Measurements from ENCODE around the gene SLC11A2.
A peak's percentile ranks its signal among the peaks of the same experiment; 100 is the strongest.
"Not testable (repeated sequence)": the region's sequence is repeated elsewhere in the genome, so short reads cannot be mapped to it uniquely, and the experiment has no call there.

SLC11A2 gene

GRCh38 chr12:51027342-51027835 lies 1.2 kb upstream of the SLC11A2 start:
- DNase-seq (ENCODE audit: low read depth in 1 of 2, low spot score in 1 of 2) = no peak

- no peak for DNase-seq (ENCODE audit: low read depth in 1 of 2, low spot score in 1 of 2)
These were observed 797 bp downstream of the SLC11A2 start for GRCh38 chr12:51025338-51025835.

- no peak for DNase-seq (ENCODE audit: low read depth in 1 of 2, low spot score in 1 of 2)
These were observed 2.4 kb downstream of the SLC11A2 start for GRCh38 chr12:51023625-51024382.

DNA sequence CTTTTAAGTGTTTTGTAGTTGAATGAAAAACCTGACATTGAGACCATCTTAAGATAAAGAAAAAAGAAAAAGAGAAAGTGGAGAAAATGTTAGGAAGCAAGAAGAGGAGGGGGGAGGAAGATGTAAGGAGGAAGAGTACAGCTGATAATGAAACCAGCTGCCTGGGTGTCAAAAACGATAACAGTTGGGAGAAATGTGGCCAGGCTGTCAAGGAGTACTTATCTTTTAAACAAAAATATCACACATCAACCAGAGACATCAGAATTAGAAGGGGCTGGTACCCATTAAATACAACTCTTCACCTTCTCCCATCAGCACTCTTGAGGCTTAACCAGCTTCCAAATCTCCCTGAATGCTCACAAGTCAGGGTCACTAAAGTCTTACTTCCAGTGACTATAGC lies 4.5 kb downstream of the SLC11A2 start:
- no peak for DNase-seq (ENCODE audit: low read depth in 1 of 2, low spot score in 1 of 2)

- DNase-seq (ENCODE audit: low read depth in 1 of 2, low spot score in 1 of 2) = no peak
These were observed 5.6 kb downstream of the SLC11A2 start for GRCh38 chr12:51020448-51021182.

DNA sequence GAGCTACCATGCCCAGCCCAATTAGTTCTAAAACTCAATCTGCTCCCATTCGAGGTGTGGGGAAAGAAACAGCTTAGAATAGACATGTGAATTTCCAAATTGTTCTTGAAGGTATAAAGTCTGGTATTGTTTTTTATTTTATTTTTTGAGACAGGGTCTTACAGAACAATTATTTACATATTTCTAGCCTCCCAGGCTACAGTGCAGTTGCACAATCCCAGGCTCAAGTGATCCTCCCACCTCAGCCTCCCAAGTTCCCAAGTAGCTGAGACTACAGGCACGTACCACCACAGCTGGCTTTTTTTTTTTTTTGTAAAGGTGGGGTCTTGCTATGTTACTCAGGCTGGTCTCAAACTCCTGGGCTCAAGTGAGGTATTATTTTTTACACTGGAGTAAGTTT lies 6.3 kb downstream of the SLC11A2 start:
- DNase-seq (ENCODE audit: low read depth in 1 of 2, low spot score in 1 of 2) = no peak

GRCh38 chr12:51018956-51019355 lies 7.2 kb downstream of the SLC11A2 start:
- no peak for DNase-seq (ENCODE audit: low read depth in 1 of 2, low spot score in 1 of 2)

DNA sequence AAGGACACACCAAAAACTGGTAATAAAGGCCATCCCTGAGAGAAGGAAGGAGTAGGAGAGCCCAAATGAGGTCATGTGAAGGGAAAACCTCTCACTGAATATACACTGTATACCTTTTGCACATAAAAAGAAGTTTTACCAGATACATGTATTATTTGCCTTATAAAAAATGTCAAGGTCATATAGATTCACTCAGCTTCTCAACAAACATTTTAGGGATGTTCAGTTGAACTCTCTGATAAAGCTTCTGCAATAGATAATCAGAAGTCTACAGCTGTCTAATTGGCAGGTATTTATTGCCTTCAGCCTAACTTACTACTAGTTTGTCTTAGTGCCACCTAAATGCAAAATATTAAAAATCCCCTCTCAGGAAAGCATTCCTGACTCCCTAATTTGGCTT lies 8.7 kb downstream of the SLC11A2 start:
- DNase-seq (ENCODE audit: low read depth in 1 of 2, low spot score in 1 of 2) = no peak

GRCh38 chr12:51014467-51014866 lies 11.7 kb downstream of the SLC11A2 start:
- not testable (repeated sequence) for DNase-seq (ENCODE audit: low read depth in 1 of 2, low spot score in 1 of 2)

GRCh38 chr12:51013441-51013840 lies 12.7 kb downstream of the SLC11A2 start:
- DNase-seq (ENCODE audit: low read depth in 1 of 2, low spot score in 1 of 2) = no peak

DNA sequence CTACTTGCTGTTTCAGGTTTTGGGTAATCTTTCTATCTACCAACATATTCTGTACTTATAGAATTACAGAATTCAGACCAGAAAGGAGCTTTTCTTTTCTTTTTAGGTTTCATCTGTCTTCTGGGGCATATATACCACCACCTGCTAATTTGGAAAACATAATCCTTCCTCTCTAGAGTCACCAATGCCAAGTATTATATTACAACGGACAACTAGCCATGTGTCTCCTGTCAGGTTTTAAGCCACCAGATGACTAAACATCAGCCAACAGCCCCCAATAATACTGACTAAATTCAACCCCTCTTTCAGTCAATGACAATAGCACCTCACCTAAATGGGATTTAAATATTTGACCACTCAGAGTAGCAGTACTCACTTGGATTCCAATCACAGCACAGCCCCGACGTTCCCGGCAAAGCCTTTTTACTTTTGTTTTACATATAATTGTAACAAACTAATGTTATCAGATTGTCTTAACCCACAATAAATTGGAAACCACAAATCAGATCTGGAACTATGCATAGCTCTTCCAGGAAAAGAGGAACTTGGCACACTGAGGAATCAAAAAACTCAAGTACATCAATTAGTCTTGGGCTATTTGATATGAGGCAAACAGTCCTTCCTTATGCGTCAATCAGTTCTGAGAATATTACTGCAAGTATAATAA lies 13.5 kb downstream of the SLC11A2 start:
- no peak for DNase-seq (ENCODE audit: low read depth in 1 of 2, low spot score in 1 of 2)

DNA sequence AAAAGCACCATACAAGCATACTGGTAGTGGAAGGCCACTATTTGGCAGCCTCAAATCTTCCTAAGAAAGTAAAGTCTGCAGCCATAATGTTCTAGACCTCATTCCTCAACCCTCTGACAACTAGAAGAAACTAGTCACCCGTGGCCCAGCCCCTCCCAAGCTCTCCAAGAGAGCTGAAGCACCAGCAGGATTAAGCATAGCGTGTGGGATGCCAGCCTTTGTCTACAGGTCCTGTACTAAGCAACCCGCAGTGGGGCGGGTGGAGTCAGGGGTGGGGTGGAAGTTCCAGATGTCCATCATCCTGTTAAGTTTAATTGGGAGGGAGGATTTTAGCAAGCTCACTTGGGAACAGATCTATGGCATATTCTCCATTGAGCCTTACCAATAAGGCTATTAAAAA lies 14.2 kb downstream of the SLC11A2 start:
- DNase-seq (ENCODE audit: low read depth in 1 of 2, low spot score in 1 of 2) = no peak

- DNase-seq (ENCODE audit: low read depth in 1 of 2, low spot score in 1 of 2) = peak in 1 of 2 donors; percentile 15
These were observed 17.1 kb downstream of the SLC11A2 start for GRCh38 chr12:51009056-51009440.

DNA sequence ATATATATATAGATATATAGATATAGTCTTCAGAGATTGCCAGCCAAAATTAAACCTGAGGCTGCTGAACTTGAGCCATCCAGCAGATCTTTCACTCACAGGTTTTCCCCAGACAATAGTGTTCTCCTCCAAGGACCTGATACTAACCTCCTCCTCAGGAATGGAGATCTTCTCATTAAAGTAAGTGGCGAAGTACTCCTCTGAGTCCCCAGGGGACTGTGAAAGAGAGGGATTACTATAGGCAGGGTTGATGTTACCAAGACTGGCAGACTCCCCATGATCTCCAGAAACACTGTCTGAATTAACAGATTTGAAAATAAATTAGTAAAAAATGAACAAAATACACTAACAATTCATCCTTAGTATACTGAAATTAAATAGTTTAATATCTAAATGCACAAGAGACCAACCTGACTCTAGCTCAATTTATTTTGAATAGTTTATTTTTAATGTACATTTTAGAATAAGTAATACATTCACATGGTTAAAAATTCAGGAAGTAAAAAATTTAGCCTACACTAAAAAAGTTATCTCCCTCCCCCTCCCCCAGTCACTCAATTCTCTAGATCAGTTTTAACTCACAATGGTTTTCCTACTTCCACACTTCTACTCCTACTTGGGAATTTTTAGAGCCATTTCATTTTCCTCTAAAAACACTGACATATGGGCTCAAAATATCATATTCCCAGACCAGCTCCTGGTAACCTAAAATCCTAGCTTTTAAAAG lies 17.7 kb downstream of the SLC11A2 start:
- no peak for DNase-seq (ENCODE audit: low read depth in 1 of 2, low spot score in 1 of 2)

DNA sequence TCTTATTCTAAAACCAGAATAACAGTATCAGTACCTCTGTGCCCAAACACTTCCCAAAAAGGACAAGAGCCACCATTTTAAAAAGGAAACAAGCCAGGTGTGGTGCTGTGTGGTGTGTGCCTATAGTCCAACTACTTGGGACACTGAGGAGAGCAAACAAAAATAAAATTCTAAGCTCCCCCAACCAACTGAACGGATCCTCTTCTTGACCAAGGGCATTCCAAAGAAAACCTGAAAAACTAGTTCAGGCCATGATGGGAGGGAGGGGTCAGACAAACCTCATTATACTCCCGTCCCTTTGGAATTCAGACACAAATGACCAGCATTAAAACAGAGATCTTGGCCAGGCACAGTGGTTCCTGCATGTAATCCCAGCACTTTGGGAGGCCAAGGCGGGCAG lies 20.5 kb downstream of the SLC11A2 start:
- no peak for DNase-seq (ENCODE audit: low read depth in 1 of 2, low spot score in 1 of 2)

GRCh38 chr12:51005030-51005429 lies 21.2 kb downstream of the SLC11A2 start:
- no peak for DNase-seq (ENCODE audit: low read depth in 1 of 2, low spot score in 1 of 2)

- no peak for DNase-seq (ENCODE audit: low read depth in 1 of 2, low spot score in 1 of 2)
These were observed 21.7 kb downstream of the SLC11A2 start for GRCh38 chr12:51004504-51004903.

GRCh38 chr12:51001799-51002198 lies 24.4 kb downstream of the SLC11A2 start:
- DNase-seq (ENCODE audit: low read depth in 1 of 2, low spot score in 1 of 2) = no peak

DNA sequence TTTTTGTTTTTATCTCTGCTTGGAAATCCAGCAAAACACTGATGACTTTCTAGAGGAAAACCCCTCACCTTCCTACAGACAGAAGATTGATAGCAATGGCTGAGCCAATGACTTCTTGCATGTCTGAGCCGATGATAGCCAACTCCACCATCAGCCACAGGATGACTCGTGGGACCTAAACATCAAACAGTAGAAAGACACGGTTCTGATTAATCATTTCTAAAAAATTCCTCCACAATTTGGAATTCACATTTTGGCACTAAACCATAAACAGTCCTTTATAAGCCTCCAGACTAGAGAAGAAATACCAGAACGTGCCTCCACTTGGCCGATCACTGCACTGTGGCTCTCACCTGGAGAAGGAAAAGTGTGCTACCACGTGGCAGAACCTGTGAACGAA lies 25.9 kb downstream of the SLC11A2 start:
- DNase-seq (ENCODE audit: low read depth in 1 of 2, low spot score in 1 of 2) = no peak

DNA sequence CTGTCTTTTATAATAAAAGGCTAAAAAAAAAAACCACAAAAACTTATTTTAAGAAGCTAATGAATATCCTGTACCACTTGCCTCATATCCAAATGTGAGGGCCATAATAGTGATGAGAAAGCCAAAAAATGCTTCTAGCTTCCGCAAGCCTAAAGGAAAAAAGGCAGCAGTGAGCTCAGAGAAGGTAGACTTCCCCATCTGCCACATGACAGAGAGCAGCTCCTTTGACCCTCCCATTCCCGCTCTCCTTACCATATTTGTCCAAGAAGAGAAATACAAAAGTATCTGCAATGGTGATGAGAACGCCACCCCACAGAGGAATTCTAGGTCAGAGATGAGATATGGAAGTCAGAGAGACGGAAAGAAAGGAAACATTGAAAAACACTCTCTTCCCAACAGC lies 27.1 kb downstream of the SLC11A2 start:
- DNase-seq (ENCODE audit: low read depth in 1 of 2, low spot score in 1 of 2) = no peak

- no peak for DNase-seq (ENCODE audit: low read depth in 1 of 2, low spot score in 1 of 2)
These were observed 33.4 kb downstream of the SLC11A2 start for GRCh38 chr12:50992819-50993218.
